HG02973 (cell line): ENCODE results near the gene WDR55.
"Not testable (repeated sequence)": the region's sequence is repeated elsewhere in the genome, so short reads cannot be mapped to it uniquely, and the experiment has no call there.

Experiments used
- ATAC-seq: cut with Tn5 transposase; IDR thresholded peaks from one replicate; pipeline ENCODE4 v1.9.1; 2021; ENCODE audit warnings: moderate library complexity; ENCODE audit not compliant: unreplicated experiment

WDR55 gene, protein sequence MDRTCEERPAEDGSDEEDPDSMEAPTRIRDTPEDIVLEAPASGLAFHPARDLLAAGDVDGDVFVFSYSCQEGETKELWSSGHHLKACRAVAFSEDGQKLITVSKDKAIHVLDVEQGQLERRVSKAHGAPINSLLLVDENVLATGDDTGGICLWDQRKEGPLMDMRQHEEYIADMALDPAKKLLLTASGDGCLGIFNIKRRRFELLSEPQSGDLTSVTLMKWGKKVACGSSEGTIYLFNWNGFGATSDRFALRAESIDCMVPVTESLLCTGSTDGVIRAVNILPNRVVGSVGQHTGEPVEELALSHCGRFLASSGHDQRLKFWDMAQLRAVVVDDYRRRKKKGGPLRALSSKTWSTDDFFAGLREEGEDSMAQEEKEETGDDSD

DNA sequence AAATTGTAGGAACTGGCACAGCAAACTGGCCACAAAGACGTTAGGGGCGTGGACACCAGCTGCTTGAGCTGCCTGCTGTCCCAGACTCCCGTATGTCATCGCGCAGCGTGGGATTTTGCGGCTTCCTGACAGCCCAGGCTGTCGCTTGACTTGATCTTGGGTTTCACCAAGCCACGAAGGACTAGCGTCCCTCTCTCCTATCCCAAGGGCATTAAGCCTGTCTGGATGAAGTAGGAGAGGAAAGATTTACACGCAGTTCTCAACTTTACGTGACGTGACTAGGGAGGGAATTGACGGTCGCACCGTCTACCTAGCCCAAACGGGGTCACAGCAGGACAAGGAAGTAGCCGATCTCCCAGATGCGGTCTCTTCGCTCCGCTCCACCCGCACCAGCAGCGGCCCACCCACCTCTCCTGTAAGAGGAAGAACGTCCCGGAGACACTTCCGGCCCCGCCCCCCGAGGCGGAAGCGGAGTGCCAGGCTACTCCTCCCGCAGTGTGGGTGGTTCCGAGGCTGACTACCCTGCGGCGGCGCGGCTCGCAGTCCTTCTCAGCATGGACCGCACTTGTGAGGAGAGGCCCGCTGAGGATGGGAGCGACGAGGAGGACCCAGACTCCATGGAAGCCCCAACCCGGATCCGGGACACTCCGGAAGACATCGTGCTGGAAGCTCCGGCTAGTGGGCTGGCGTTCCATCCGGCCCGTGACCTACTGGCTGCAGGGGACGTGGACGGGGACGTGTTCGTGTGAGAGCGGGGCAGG is at the start of gene WDR55:
Gene WDR55 (plus strand): TSS at position 546 of the 761 bp plus-strand sequence. CDS start 9 bp downstream, at position 555.
- ATAC-seq: peak; percentile 95

GRCh38 chr5:140622301-140622700 is 42.4 kb upstream of the WDR55 start:
- ATAC-seq: no peak

DNA sequence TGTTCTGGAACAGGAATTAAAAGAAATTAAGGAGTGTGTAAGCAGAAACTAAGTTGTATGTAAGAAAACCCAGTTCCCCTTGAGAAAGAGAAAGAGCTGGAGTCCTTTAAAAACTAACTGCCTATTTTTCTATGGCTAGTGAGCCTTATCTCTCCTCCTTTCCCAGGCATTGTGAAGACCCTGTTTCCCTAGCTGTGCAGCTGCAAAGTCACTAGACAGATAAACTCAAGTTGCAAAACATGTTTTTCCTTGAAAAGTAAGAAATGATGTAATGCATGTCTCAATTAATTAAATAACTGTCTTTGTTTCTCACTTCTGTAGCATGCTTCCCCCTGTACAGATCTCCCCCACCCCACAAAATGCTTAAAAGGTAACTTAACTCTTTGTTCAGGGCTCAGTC is 41.6 kb upstream of the WDR55 start:
- not testable (repeated sequence) for ATAC-seq

- not testable (repeated sequence) for ATAC-seq
Observed at GRCh38 chr5:140624886-140625285, 39.8 kb upstream of the WDR55 start.

- ATAC-seq: no peak
Observed at GRCh38 chr5:140627972-140628371, 36.7 kb upstream of the WDR55 start.

- no peak for ATAC-seq
Observed at GRCh38 chr5:140628711-140629110, 36.0 kb upstream of the WDR55 start.

- ATAC-seq: no peak
Observed at GRCh38 chr5:140630292-140631035, 34.2 kb upstream of the WDR55 start.

- no peak for ATAC-seq
Observed at GRCh38 chr5:140631036-140631417, 33.7 kb upstream of the WDR55 start.

GRCh38 chr5:140631831-140632365 is 32.8 kb upstream of the WDR55 start:
- peak; percentile 34 for ATAC-seq

GRCh38 chr5:140632366-140633020 is 32.2 kb upstream of the WDR55 start:
- ATAC-seq: peak; percentile 54

- ATAC-seq: peak; percentile 6
Observed at GRCh38 chr5:140633021-140633471, 31.7 kb upstream of the WDR55 start, which contains the start of gene CD14. CD14 (minus strand) TSS chr5:140633175; CDS start chr5:140633071, 104 bp downstream.

GRCh38 chr5:140633501-140633900 is 31.2 kb upstream of the WDR55 start:
- ATAC-seq: no peak

GRCh38 chr5:140634103-140634502 is 30.6 kb upstream of the WDR55 start:
- ATAC-seq: no peak

GRCh38 chr5:140635291-140636257 is 29.1 kb upstream of the WDR55 start:
- ATAC-seq: no peak

DNA sequence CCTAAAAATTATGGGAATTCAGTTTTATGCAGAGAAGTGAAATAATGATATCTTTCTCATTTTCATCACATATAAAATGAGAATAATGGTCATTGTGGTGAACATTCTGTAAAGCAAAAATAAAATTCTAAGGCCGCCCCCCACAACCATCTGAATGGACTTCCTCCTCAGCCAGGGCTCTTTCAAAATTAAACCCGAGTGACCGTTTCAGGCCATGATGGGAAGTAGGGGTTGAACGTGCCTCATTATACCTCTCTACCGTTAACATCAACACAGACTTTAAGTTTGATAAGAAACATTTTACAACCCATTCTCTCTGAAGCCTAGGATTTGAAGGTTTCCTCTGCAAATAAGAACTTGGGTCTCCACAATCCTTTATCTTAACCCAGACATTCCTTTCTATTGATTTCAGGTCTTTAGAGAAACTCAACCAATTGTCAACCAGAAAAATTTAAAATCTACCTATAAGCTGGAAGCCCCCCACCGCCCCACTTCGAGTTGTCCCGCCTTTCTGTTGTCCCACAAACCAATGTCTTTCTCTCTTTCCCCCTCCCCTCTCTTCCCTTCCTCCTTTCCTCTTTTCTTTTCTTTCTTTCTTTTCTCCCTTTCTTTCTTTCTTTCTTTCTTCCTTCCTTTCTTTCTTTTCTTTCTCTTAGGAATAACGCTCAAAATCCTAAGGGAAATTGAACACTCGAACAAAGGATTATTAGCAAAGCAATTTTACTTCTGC is 27.2 kb upstream of the WDR55 start:
- no peak for ATAC-seq

DNA sequence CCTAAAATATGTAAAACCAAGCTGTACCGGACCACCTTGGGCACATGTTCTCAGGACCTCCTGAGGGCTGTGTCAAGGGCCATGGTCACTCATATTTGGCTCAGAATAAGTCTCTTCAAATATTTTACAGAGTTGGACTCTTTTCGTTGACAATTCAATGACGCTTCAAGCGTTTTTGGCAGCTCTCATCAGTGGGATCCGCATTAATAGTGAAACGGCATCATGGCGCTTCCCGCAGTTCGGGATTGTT is 25.9 kb upstream of the WDR55 start:
- ATAC-seq: not testable (repeated sequence)

- ATAC-seq: peak; percentile 92
Observed at GRCh38 chr5:140639148-140639981, 25.3 kb upstream of the WDR55 start, which contains the start of gene TMCO6. TMCO6 (plus strand) TSS chr5:140639451; CDS start chr5:140639528, 77 bp downstream.

GRCh38 chr5:140641716-140642115 is 23.0 kb upstream of the WDR55 start:
- no peak for ATAC-seq
